OCI-LY3 (cell line): Measurements from ENCODE around the gene SERPING1.

Experiments
- H2AFZ ChIP-seq: fragments of 200-600, 300-600 bp; shearing (Covaris generic); 2 replicates; pipeline ENCODE4 v1.6.0; 2014; ENCODE audit warnings: antibody characterized with exemption, low read depth, low read length
- H3K27ac ChIP-seq: fragments of 200-600, 300-600 bp; sonication (generic); 2 replicates; pipeline ENCODE4 v1.5.1; 2014; ENCODE audit warnings: mild to moderate bottlenecking, low read length, moderate library complexity, mixed read lengths
- H3K27me3 ChIP-seq: fragments of 200-600, 300-600 bp; sonication (generic); 2 replicates; pipeline ENCODE4 v1.6.1; 2014; ENCODE audit warnings: low read depth, low read length, mixed read lengths
- H3K36me3 ChIP-seq: fragments of 200-600, 300-600 bp; sonication (generic); replicated peaks from 2 replicates; pipeline ENCODE3; 2014; ENCODE audit warnings: low read depth, low read length, mixed read lengths
- H3K4me1 ChIP-seq: fragments of 300-600, 200-600 bp; sonication (generic); 2 replicates; pipeline ENCODE4 v1.6.1; 2014; ENCODE audit warnings: low read length, mixed read lengths
- H3K4me2 ChIP-seq: fragments of 200-600, 300-600 bp; sonication (generic); 2 replicates; pipeline ENCODE4 v1.6.1; 2014; ENCODE audit warnings: low read length, mixed read lengths
- H3K4me3 ChIP-seq: fragments of 300-600, 200-600 bp; sonication (generic); 2 replicates; pipeline ENCODE4 v1.5.1; 2014; ENCODE audit warnings: antibody characterized with exemption, mild to moderate bottlenecking, low read length, moderate library complexity
- H3K79me2 ChIP-seq: fragments of 300-600, 200-600 bp; shearing (Covaris generic); 2 replicates; pipeline ENCODE4 v1.6.1; 2014; ENCODE audit warnings: mild to moderate bottlenecking, low read length, mixed read lengths
- H3K9ac ChIP-seq: fragments of 300-600, 200-600 bp; shearing (Covaris generic); 2 replicates; pipeline ENCODE4 v1.6.0; 2014; ENCODE audit warnings: mild to moderate bottlenecking, low read length, moderate library complexity
- H3K9me3 ChIP-seq: fragments of 200-600, 300-600 bp; shearing (Covaris generic); 2 replicates; pipeline ENCODE4 v1.6.1; 2014; ENCODE audit warnings: low read length, mixed read lengths; ENCODE audit not compliant: insufficient read depth
- H4K20me1 ChIP-seq: fragments of 200-600, 300-600 bp; sonication (generic); 2 replicates; pipeline ENCODE4 v1.6.1; 2016; ENCODE audit warnings: low read length, mixed read lengths; ENCODE audit not compliant: insufficient read depth
- EZH2phosphoT487 ChIP-seq: fragments of 200-600 bp; shearing (Covaris generic); IDR thresholded peaks from 2 replicates; pipeline ENCODE4 v1.6.1; 2018; ENCODE audit warnings: antibody characterized with exemption, mixed run types, low read depth
- TF ChIP-seq, protein P1 (sequence below): fragments of 200-600, 300-600 bp; sonication (generic); IDR thresholded peaks from 2 replicates; pipeline ENCODE4 v1.5.1; 2014; ENCODE audit warnings: antibody characterized with exemption, low read length, low read depth

The SERPING1 gene

DNA sequence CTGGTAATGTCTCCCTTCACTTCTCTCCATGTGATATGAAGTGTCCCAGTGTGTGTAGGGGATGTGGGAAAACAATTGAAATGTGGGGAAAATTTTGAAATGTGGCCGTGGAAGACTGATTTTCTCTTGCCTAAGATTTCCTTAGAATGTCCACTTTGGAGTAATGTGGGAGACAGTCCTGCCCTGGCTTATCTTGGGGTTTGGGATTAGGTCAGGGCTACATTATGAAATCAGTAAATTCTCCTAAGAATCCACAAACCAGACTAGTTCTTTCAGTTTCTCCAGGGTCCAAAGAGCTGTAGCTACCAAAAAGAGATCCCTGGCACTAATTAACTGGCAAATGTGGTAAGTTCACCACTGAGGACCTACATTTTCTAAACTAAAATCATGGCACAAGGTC, 29.4 kb downstream of the SERPING1 start:
- H3K4me2 ChIP-seq = no peak overlapping the region
- H3K36me3 ChIP-seq = no peaks in the 10 kb centered on the region
- no peaks in the 10 kb centered on the region for H4K20me1 ChIP-seq
- no peaks in the 10 kb centered on the region for H3K79me2 ChIP-seq
- H3K9ac ChIP-seq = no peak overlapping the region
- TF ChIP-seq EZH2phosphoT487 = no peak
- TF ChIP-seq, protein P1, sequence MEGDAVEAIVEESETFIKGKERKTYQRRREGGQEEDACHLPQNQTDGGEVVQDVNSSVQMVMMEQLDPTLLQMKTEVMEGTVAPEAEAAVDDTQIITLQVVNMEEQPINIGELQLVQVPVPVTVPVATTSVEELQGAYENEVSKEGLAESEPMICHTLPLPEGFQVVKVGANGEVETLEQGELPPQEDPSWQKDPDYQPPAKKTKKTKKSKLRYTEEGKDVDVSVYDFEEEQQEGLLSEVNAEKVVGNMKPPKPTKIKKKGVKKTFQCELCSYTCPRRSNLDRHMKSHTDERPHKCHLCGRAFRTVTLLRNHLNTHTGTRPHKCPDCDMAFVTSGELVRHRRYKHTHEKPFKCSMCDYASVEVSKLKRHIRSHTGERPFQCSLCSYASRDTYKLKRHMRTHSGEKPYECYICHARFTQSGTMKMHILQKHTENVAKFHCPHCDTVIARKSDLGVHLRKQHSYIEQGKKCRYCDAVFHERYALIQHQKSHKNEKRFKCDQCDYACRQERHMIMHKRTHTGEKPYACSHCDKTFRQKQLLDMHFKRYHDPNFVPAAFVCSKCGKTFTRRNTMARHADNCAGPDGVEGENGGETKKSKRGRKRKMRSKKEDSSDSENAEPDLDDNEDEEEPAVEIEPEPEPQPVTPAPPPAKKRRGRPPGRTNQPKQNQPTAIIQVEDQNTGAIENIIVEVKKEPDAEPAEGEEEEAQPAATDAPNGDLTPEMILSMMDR = no peak
- H3K9me3 ChIP-seq = no peaks in the 10 kb centered on the region
- H3K4me1 ChIP-seq = no peaks in the 10 kb centered on the region
- no peak overlapping the region for H3K27ac ChIP-seq
- no peak overlapping the region for H3K4me3 ChIP-seq
- 0 out of 2 replicates have a peak, but pooled peaks cover 2% of the 10 kb centered on the region for H3K27me3 ChIP-seq
- H2AFZ ChIP-seq = no peak overlapping the region

DNA sequence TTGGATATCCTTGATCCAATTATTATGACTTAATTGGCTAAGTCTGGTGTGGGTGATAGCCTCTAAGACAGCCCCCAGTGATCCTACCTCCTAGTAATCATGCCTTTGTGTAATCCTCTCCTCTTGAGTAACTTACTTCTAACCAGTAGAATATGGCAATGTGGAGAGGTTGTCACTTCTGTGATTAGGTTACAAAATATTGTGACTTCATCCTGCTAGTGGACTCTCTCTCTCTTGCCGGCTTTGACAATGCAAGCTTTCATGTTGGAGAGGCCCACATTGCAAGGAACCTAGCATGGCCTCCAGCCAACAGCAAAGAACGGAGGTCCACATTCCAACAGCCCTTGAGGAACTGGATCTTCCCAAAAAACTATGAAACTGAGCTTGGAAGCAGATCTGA, 32.7 kb downstream of the SERPING1 start:
- Histone ChIP-seq H3K4me1 (no peaks in the 10 kb centered on the region), H3K36me3 (no peaks in the 10 kb centered on the region), H3K79me2 (no peaks in the 10 kb centered on the region), H4K20me1 (no peaks in the 10 kb centered on the region), H3K4me3 (no peak overlapping the region), H3K9me3 (no peaks in the 10 kb centered on the region), H3K9ac (no peak overlapping the region), H3K27ac (no peak overlapping the region), H3K4me2 (no peak overlapping the region), H3K27me3 (peaks cover 25% of the 10 kb centered on the region), H2AFZ (no peak overlapping the region)
- TF ChIP-seq, protein P1 = no peak
- no peak for TF ChIP-seq EZH2phosphoT487

DNA sequence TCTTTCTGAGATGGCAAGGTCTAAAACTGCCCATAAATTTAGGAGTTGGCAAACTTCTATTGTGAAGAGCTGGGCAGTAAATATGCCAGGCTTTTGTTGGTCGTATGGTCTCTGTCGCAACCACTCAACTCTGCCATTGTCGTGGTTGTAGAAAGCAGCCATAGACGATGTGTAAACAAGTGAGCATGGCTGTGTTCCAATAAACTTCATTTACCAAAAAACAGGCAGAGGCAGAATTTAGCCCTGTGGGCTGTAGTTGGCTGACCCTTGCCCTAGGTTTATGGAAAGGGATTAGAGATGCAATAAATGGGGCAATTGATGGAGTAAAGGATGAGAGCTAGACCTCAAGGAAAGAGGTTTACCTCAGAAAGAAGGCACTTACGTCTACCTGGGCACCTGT, 34.6 kb downstream of the SERPING1 start:
- Histone ChIP-seq H3K9me3 (no peaks in the 10 kb centered on the region), H3K27me3 (peaks cover 25% of the 10 kb centered on the region), H3K79me2 (no peaks in the 10 kb centered on the region), H3K27ac (no peak overlapping the region), H3K4me2 (no peak overlapping the region), H3K9ac (no peak overlapping the region), H3K36me3 (no peaks in the 10 kb centered on the region), H4K20me1 (no peaks in the 10 kb centered on the region), H3K4me3 (no peak overlapping the region), H3K4me1 (no peaks in the 10 kb centered on the region), H2AFZ (no peak overlapping the region)
- TF ChIP-seq, protein P1 = no peak
- no peak for TF ChIP-seq EZH2phosphoT487

DNA sequence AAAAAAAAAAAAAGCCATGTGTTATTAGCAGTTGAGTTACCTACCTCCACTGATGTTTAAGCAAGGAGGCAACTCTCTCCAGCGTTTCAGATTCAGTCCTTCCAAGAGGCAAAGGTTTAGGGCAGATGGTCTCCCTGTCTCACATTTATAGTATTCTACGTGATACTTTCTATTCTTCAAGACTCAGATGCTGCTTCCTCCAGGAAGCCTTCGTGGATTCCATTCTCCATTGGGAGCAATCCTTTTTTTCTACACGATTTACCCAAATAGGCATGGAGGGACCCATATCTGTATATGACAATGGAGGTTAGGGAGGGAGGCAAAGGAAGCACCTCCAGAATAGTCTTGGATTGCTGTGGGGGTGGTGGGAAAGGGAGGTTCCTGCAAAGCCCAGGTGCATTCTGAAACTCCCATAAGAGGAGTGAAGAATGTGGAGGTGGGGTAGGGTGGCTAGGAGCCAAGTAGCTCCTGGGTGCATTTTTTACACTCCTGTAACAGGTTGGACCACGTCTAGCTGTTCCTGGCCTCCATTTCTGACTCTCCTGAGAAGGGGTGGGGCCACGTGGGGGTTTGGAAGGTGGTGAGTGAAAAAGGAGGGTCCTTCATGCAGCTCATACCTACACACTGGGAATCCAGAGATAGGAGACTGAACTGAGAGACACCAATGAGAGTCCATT, 36.0 kb downstream of the SERPING1 start:
- peaks cover 25% of the 10 kb centered on the region for H3K27me3 ChIP-seq

More for the DNA sequence above, 36.0 kb downstream of the SERPING1 start:
- H3K4me1 ChIP-seq = no peaks in the 10 kb centered on the region
- H3K9me3 ChIP-seq = no peaks in the 10 kb centered on the region
- H3K27ac ChIP-seq = no peak overlapping the region
- H3K36me3 ChIP-seq = no peaks in the 10 kb centered on the region
- H3K9ac ChIP-seq = no peak overlapping the region
- no peak overlapping the region for H3K4me2 ChIP-seq
- H4K20me1 ChIP-seq = no peaks in the 10 kb centered on the region
- H2AFZ ChIP-seq = no peak overlapping the region
- no peak for TF ChIP-seq EZH2phosphoT487
- TF ChIP-seq, protein P1 = no peak
- H3K4me3 ChIP-seq = no peak overlapping the region
- no peaks in the 10 kb centered on the region for H3K79me2 ChIP-seq
